Stimulated activated CD8-positive, alpha-beta memory T cell treated with anti-CD3 and anti-CD28 coated beads, Interleukin-15, amount 100 ng/mL, for 48 hours (primary cell): Measurements from ENCODE around the gene PPP1R1A.

Experiments used
- DNase-seq, 2 donors: peaks; one replicate each; pipeline ENCODE4 v3.0.0-alpha.2; 2020; ENCODE audit warnings: low read depth in 2 of 2

The PPP1R1A gene

DNA sequence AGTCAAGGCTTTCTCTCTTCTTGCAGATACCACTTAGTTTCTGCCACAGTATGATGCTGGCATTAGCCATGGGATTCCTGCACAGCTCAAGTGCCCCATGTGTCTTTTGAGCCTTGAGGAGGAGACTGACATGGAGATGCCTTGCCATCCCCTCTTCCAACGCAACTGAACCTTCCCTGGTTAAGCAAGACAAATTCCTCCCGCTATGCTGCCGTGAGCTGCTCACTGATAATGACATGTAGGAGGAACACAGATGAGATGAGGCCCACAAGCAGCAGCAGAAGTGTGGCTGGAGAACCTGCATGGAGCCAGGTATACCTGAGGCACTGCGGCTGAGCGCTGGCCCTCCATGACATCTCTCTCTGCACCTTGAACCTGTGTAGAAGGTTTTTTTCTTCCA lies 15.4 kb upstream of the PPP1R1A start:
- no peak for DNase-seq

GRCh38 chr12:54603173-54603814 lies 14.8 kb upstream of the PPP1R1A start:
- peak; percentile 23 to 35 for DNase-seq

GRCh38 chr12:54602661-54603060 lies 14.2 kb upstream of the PPP1R1A start:
- no peak for DNase-seq

- no peak for DNase-seq
Observed at GRCh38 chr12:54601841-54602240, 13.4 kb upstream of the PPP1R1A start.

- DNase-seq: no peak
Observed at GRCh38 chr12:54598970-54599369, 10.5 kb upstream of the PPP1R1A start.

- DNase-seq: peak; percentile 4 to 21
Observed at GRCh38 chr12:54596526-54596946, 8.1 kb upstream of the PPP1R1A start.

DNA sequence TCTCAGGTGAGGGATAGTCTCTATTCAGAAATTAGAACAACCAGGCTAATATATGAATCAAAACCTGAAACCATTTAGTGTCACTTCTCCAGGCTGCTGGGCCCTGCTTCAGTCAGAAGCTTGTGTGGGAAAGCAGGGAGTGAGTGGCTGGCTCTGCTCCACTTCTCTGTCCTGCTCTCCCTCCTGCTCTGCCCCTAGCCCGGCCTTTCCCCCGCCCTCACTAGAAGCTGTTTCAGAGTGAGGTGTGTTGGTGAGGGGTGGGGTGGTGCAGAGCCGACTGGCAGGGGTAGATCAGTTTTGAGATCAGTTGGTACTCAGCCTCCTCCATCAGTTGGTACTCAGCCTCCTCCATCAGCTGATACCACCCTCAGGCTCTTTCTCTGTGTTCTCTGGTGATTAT lies 7.0 kb upstream of the PPP1R1A start:
- no peak for DNase-seq

DNA sequence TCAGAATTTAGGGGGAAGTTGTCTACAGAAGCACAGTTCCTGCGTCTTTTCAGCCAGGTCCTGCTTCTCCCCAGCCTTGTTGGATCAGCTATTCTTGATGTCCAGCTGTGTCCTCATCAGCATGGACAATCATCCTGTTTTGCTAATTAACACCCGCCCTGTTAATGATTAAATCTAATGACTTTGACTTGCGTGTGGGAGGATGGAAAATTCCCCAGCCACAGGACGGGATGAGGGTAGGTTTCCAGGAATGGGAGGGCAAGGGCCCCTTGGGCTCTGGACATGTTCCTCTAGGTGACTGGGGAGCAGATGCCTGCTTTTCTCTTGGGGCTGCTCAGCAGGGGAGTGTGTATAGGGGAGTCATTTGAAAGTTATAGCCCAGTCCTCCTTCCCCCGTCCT lies 5.3 kb upstream of the PPP1R1A start:
- no peak for DNase-seq

- DNase-seq: no peak
Observed at GRCh38 chr12:54593135-54593534, 4.7 kb upstream of the PPP1R1A start.

- DNase-seq: no peak
Observed at GRCh38 chr12:54592316-54592715, 3.9 kb upstream of the PPP1R1A start.

- DNase-seq: no peak
Observed at GRCh38 chr12:54590978-54591591, 2.6 kb upstream of the PPP1R1A start.

- no peak for DNase-seq
Observed at GRCh38 chr12:54589964-54590363, 1.5 kb upstream of the PPP1R1A start.

DNA sequence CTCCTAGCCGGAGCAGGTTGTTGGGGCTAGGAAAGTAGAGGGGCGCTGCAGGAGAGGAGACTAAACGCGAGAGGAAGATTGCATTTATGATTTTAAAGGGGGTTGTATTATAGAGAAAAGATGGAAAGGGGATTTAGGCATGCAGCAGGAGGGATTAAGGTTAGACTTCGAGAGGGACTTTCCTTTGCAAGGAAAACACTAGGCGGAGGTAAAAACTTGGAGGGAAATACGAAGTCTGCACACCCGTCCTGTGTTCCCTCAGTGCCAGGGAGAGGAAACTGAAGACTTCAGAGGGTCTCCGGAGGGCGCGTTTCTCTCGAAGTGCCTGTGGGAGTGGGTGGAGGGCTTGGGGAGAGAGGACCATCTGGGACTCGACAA lies 420 bp upstream of the PPP1R1A start:
- DNase-seq: no peak

DNA sequence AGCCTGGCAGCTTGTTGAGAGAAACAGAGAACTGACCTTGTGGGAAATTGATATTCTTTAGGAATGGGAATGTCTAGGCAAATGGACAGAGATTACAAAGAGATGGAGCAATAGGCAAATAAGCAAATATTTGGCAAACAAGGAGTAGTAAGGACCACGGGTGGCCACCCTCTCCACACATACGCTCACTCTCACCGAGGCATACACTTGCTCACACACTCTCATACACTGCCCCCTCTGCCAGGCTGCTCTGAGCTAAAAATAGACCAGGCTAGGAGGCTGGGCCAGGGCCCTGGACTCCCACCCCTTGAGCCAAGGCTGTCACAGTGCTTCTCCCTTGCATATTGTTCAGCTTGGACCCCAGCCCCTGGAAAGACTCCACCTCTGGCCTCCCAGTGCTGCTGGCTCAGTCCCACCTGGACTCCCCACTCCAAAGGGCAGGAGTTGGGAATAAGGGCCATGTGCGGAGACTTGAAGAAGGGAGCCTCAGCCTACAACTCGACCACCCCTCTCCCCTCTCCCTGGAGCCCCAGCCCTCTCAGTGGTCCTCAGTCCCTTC lies 1.1 kb downstream of the PPP1R1A start:
- DNase-seq: no peak

DNA sequence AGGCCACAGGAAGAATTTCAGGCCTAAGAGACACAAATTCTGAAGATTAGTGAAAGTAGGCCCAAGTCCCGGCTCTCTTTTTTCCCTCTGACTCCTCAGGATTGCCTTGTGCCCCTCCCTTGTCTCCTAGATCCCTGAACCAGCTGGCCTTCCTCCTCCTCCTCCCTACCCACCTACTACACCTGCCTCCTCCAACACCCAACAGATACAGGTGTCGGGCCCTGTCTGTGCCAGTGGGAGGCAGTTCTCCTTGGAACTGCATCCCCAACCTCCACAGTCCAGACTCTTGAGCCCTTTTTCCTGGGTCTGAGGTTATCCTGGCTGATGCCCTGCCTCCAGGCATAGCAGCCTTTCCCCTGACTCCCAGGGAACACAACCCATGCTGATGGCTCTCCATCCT lies 1.8 kb downstream of the PPP1R1A start:
- DNase-seq: no peak

DNA sequence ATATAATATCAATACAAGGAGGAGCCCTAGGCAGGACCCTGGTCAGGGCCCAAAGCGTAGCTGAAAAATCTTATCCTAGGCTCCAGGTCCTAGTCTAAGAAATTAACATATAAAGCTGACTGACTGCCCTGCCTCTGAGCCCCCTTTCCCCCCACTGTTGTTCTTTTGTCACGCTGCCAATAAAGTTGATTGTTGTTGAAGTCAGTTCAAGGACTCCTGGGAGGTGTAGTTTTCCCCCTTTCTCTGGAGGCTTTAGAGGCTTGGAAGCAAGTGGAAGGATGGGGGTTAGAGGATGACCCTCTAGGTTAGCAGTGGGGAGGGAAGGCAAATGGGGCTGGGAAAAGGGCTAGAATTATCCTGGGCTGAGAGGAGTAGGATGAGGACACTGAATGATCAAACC lies 3.2 kb downstream of the PPP1R1A start:
- no peak for DNase-seq

- DNase-seq: no peak
Observed at GRCh38 chr12:54584128-54584527, 4.3 kb downstream of the PPP1R1A start.

DNA sequence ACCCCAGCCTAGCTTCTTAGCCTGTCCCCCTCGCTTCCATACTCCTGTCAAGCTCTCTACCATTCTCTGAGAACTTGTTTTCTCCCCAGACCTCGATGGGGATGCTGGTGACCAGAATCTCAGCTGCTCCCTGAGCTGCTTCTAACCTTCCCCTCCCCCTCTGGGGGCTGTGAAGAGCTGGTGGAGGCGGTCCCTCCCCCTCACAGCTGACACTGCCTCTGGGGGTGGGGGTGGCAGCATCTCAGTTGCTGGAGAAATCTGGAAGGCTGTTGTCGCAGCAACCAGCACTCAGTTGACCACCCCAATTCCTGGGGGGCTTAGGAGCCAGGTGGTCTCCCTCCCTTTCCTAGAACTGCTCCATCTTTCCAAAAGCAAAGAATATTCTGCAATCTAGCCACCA lies 4.7 kb downstream of the PPP1R1A start:
- DNase-seq: no peak

DNA sequence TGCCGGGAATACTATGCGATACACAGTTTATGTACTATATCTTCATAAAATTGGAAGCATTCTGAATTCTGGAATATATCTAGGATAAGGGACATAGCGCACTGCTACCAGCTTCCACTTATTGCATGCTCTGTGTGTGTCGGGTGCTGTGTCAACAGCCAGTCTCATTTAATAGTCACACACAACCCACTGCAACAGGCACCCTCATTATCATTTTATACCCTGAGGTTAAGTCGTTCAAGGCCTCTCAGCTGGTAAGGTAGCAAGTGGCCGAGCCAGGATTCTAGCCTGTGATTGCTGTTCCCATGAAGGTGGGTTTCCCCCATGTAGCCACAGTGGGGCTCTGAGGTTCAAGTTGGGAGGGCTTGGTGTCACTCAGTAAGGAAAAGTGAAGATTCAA lies 7.0 kb downstream of the PPP1R1A start:
- no peak for DNase-seq

DNA sequence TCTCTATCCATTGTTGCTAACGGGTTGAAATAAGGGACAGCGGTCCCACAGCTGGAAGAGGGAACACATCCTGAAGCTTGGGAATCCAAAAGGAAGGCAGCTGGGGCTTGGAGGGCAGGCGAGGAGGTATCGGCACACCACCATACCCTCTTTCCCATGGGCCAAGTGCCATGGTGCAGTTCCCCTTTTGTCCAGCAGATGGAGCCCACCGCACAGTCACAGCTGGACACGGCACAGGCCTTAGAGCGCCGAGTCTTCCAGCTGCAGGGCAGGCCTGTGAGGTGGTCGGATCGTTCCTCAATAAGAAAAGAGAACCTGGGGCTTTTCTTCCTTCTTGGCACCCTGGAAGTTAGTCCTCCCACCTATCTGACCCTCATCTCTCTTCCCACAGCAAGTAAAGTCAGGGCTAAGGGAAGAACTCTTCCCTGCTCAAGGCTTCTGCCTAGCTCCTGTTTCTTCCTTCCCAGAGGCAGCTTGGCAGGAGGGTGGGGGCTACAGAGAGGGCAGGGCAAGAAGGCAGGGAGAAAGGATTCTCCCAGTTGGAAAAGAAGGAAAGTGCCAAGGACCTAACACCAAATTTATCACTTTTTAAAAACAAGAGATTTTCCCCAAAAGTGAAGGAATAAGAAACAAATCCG lies 8.6 kb downstream of the PPP1R1A start:
- DNase-seq: peak; percentile 65 to 69

DNA sequence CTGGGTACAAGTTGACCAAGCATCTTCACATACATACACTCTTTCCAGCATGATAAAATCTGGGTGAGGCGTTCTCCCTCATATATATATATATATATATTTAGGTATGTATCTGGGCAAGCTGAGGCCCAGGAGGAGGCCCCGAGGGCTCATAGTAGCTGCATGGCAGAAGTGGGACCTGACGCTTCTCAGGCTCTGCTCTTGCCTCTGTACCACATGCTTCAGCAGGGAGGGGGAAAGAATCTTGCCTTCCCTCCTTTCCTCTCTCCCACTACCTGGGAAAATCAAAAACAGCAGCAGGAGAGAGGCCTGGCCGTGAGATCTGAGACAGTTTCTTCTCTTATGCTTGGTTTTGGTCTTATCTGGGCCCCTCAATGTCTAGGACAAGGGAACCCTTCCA lies 9.2 kb downstream of the PPP1R1A start:
- DNase-seq: no peak

GRCh38 chr12:54578778-54579177 lies 9.7 kb downstream of the PPP1R1A start:
- no peak for DNase-seq

DNA sequence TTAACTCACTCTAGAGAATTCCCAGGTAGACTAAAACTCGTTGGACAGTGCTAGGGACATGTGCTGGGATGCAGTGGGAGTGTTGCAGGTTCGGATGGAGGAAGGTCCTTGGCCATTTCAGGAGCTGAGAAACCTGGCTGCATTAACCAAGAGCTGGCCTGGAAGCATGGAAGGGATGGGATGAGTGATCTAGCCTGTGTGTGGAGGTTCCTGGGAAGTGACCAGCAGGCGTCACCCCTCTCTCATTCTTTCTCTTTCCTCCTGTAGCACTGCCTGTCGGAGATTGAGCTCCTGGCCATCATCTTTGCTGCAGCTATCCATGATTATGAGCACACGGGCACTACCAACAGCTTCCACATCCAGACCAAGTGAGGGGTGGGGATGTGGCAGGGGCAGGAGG lies 15.6 kb downstream of the PPP1R1A start:
- no peak for DNase-seq
